SK-N-MC (cell line): ENCODE data around the gene TMEM33.

Source experiments
- EZH2 ChIP-seq: fragments of 200-600 bp; sonication (generic); IDR thresholded peaks from one replicate; pipeline ENCODE4 v1.6.1; 2017; ENCODE audit warnings: antibody characterized with exemption
- POLR2AphosphoS5 ChIP-seq: IDR thresholded peaks from 2 replicates; pipeline ENCODE4 v1.6.1; 2012; ENCODE audit warnings: mild to moderate bottlenecking, low read depth, low read length, borderline replicate concordance

DNA sequence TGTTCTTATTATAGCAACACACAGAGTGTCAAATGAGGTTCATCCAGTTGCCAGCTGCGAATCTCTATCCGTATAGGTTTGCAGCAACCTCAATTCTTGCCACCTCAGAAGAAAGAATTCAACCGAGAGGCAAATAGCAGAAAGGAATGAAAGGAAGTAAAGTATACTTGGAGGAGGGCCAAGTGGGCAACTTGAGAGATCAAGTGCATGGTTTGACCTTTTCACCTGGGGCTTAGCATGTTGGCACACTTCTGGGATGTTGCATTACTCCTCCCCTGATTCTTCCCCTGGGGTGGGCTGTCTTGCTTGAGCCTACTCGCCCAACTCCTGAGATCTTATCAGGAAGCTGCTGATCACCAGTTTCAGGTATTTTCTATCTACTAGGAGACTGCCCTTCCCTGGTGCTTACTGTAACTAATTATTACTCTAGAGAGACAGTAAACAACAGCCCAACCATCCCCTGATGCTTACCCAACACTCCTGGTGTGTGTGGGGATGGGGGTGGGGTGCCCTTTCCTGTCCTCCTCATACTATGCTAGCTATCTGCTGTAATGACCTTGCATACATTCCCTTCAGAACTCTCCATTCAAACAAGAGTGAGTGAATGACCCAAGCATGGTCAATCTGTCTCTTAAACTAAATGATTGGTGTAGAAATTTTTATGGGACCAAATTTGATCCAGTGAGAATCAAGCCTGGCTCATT is 7.3 kb upstream of the TMEM33 start:
- TF ChIP-seq POLR2AphosphoS5 (no peak), EZH2 (no peak)
